Ishikawa (cell line): ENCODE data around the gene MXD3.

Source experiments
- FOXM1 ChIP-seq: IDR thresholded peaks from 2 replicates; pipeline ENCODE4 v1.6.1; 2012; ENCODE audit warnings: low read depth, borderline replicate concordance
- MAX ChIP-seq: IDR thresholded peaks from 2 replicates; pipeline ENCODE4 v1.6.1; 2012
- RAD21 ChIP-seq: IDR thresholded peaks from 2 replicates; pipeline ENCODE4 v1.6.1; 2012; ENCODE audit warnings: low read depth
- REST ChIP-seq: IDR thresholded peaks from 2 replicates; pipeline ENCODE4 v1.6.1; 2012; ENCODE audit warnings: low read depth, mild to moderate bottlenecking
- TAF1 ChIP-seq: IDR thresholded peaks from 2 replicates; pipeline ENCODE4 v1.6.1; 2012; ENCODE audit warnings: low read depth, mild to moderate bottlenecking
- YY1 ChIP-seq: IDR thresholded peaks from 2 replicates; pipeline ENCODE4 v1.6.1; 2012; ENCODE audit warnings: low read depth
- ZBTB7A ChIP-seq: IDR thresholded peaks from 2 replicates; pipeline ENCODE4 v1.6.1; 2012; ENCODE audit warnings: low read depth

- no peak for TF ChIP-seq MAX
- TF ChIP-seq FOXM1 = no peak
- TF ChIP-seq TAF1 = no peak
- TF ChIP-seq YY1 = no peak
- TF ChIP-seq ZBTB7A = no peak
- TF ChIP-seq RAD21 = no peak
- TF ChIP-seq REST = no peak
Measured at GRCh38 chr5:177306674-177307543, 4.8 kb downstream of the MXD3 start.
